GM12878 (cell line): ENCODE data around the gene KRTCAP3. TPM values are rescaled to one million over a fixed set of nuclear protein-coding genes. Genes with fewer than 3 reads are reported as not detected.

ENCODE experiments used
- ATAC-seq: fragments of 200-7000 bp; cut with Tn5 transposase; 3 replicates; pipeline ENCODE4 v1.9.1; 2020; ENCODE audit warnings: mild to moderate bottlenecking, moderate library complexity
- BruUV-seq: library from RNA; stranded (reverse); fragments of 400-500 nt; replicated peaks from 2 replicates; lab custom pipeline; 2021; lab: Mats Ljungman, UMichigan
- CTCF ChIA-PET: fragments of 300-600 bp; sonication (Branson Sonifier 250); formaldehyde crosslinking; extraction: SDS; loops from one replicate; lab custom pipeline; 2021; ENCODE audit warnings: inconsistent platforms; lab: Yijun Ruan, JAX
- POLR2A ChIA-PET: fragments of 350-600 bp; formaldehyde crosslinking; extraction: SDS; loops from one replicate; lab custom pipeline; 2021; ENCODE audit warnings: inconsistent platforms; lab: Charles Lee
- RAD21 ChIA-PET: fragments of 300-600 bp; sonication (Branson Sonifier 250); formaldehyde crosslinking; loops from one replicate; lab custom pipeline; 2023; ENCODE audit warnings: antibody characterized with exemption; ENCODE audit not compliant: unreplicated experiment; lab: Charles Lee
- SMC1A ChIA-PET: fragments of 300-600 bp; sonication (Branson Sonifier 250); formaldehyde crosslinking; loops from one replicate; lab custom pipeline; 2023; ENCODE audit not compliant: unreplicated experiment, uncharacterized antibody; lab: Charles Lee
- DNase-seq: peaks from one replicate; pipeline ENCODE4 v3.0.0-alpha.2; 2011; ENCODE audit warnings: low read depth, low spot score
- FAIRE-seq: peaks from 3 replicates; lab custom pipeline; 2011; peaks lifted over from hg19 to GRCh38; lab: Jason Lieb, UNC
- H2AFZ ChIP-seq: 2 replicates; pipeline ENCODE4 v1.6.0; 2011; ENCODE audit warnings: low read depth, low read length, control low read depth; ENCODE audit not compliant: control insufficient read depth
- H3K27ac ChIP-seq: 2 replicates; pipeline ENCODE4 v1.5.1; 2011; ENCODE audit warnings: control low read depth; ENCODE audit not compliant: control insufficient read depth, insufficient read depth
- H3K27me3 ChIP-seq, 2 experiments: replicated peaks in 1 of 2; 2 replicates each; pipeline versions ENCODE4 v1.6.0 to v1.6.1; 2011; ENCODE audit warnings: low read length in 1 of 2; ENCODE audit not compliant: control insufficient read depth in 2 of 2, insufficient read depth in 2 of 2
- H3K36me3 ChIP-seq, 2 experiments: 2 replicates each; pipeline ENCODE4 v1.5.1; 2011; ENCODE audit warnings: low read length in 1 of 2; ENCODE audit not compliant: control insufficient read depth in 2 of 2, insufficient read depth in 2 of 2
- H3K4me1 ChIP-seq: 2 replicates; pipeline ENCODE4 v1.6.1; 2011; ENCODE audit warnings: mild to moderate bottlenecking, low read length, moderate library complexity, mixed read lengths; ENCODE audit not compliant: control insufficient read depth, insufficient read depth
- H3K4me2 ChIP-seq: 2 replicates; pipeline ENCODE4 v1.6.0; 2011; ENCODE audit warnings: control low read depth; ENCODE audit not compliant: control insufficient read depth, insufficient read depth
- H3K4me3 ChIP-seq: fragments of 200-600 bp; sonication (generic); 2 replicates; pipeline ENCODE4 v1.5.1; 2016
- H3K79me2 ChIP-seq: 2 replicates; pipeline ENCODE4 v1.6.0; 2011; ENCODE audit warnings: low read length; ENCODE audit not compliant: control insufficient read depth, insufficient read depth
- H3K9ac ChIP-seq: 2 replicates; pipeline ENCODE4 v1.8.0; 2011; ENCODE audit warnings: low read length, control low read depth, mixed read lengths; ENCODE audit not compliant: control insufficient read depth, insufficient read depth
- H3K9me3 ChIP-seq: replicated peaks from 3 replicates; pipeline ENCODE4 v1.5.1; 2011; ENCODE audit warnings: mild to moderate bottlenecking, low read length; ENCODE audit not compliant: control insufficient read depth, insufficient read depth
- H4K20me1 ChIP-seq: 2 replicates; pipeline ENCODE4 v1.6.0; 2011; ENCODE audit not compliant: control insufficient read depth, insufficient read depth
- EED ChIP-seq: sonication (generic); IDR thresholded peaks from 2 replicates; pipeline ENCODE4 v1.6.1; 2016; ENCODE audit warnings: antibody characterized with exemption, low read depth
- EGR1 ChIP-seq, 2 experiments: IDR thresholded peaks; 1 replicate in 1 of 2; 2 replicates in 1 of 2; pipeline ENCODE4 v1.6.1; 2011 to 2012; ENCODE audit warnings: low read depth in 2 of 2, low read length in 2 of 2, borderline replicate concordance in 1 of 2, mild to moderate bottlenecking in 1 of 2, moderate library complexity in 1 of 2
- ESRRA ChIP-seq: IDR thresholded peaks from 2 replicates; pipeline ENCODE4 v1.6.1; 2012; ENCODE audit warnings: mild to moderate bottlenecking, low read length, improper control_type of control experiment
- KLF5 ChIP-seq: fragments of 450-650 bp; IDR thresholded peaks from 2 replicates; pipeline ENCODE4 v1.6.1; 2014; ENCODE audit warnings: mild to moderate bottlenecking; ENCODE audit not compliant: partially characterized antibody
- NFYA ChIP-seq: IDR thresholded peaks from 2 replicates; pipeline ENCODE4 v1.6.1; 2011; ENCODE audit warnings: low read depth, mild to moderate bottlenecking, low read length, improper control_type of control experiment, borderline replicate concordance
- NR2C2 ChIP-seq: IDR thresholded peaks from 2 replicates; pipeline ENCODE4 v1.6.1; 2011; ENCODE audit warnings: borderline replicate concordance, low read depth; ENCODE audit not compliant: control insufficient read depth, insufficient read length
- SREBF2 ChIP-seq: IDR thresholded peaks from 2 replicates; pipeline ENCODE4 v1.6.1; 2012; ENCODE audit warnings: mild to moderate bottlenecking, low read length
- WGBS: methylation state at CpG from one replicate; pipeline ENCODE4 v1.1.6; 2016; ENCODE audit warnings: low lambda C conversion rate; ENCODE audit not compliant: insufficient replicate concordance, insufficient coverage; ENCODE audit errors: missing lambda C conversion rate; 5-methylcytosine and 5-hydroxymethylcytosine counted together
- in situ Hi-C: fragments of 300-500 bp; cut with MboI; formaldehyde crosslinking; loops from 9 replicates; pipeline ENCODE4 v1.14.3; 2018; ENCODE audit warnings: mixed read lengths
- intact Hi-C: fragments of 100-400 bp; cut with micrococcal nuclease; formaldehyde crosslinking; loops from one replicate; pipeline ENCODE4 v1.14.2; 2022; ENCODE audit not compliant: unreplicated experiment
- polyA plus RNA-seq, 11 experiments: library from polyadenylated mRNA; depleted of rRNA in 4 of 11; unstranded in 6 of 11; stranded (reverse) in 5 of 11; fragments of >200 nt; fragmentation: Nextera tagmentation in 4 of 11; fragmentation: Illumina TruSeq in 1 of 11; extraction: Ambion mirVana in 4 of 11; extraction: Trizol in 1 of 11; gene quantifications; 1 replicate in 1 of 11; 2 replicates in 10 of 11; pipeline versions ENCODE4 v1.2.1 to v1.2.3, GENCODE V29; 2011 to 2016; ENCODE audit warnings: inconsistent platforms in 2 of 11, missing spikeins in 2 of 11, low read depth in 1 of 11
- total RNA-seq, 4 experiments: library from RNA; depleted of rRNA in 3 of 4; stranded (reverse); fragments of >200 nt in 3 of 4; fragmentation: Illumina TruSeq in 1 of 4; extraction: Trizol in 1 of 4; gene quantifications; 2 replicates each; pipeline versions ENCODE4 v1.2.1 to v1.2.3, GENCODE V29; 2013 to 2021
- TF ChIP-seq, protein P1 (sequence below): fragments of 450-650 bp; IDR thresholded peaks from 2 replicates; pipeline ENCODE4 v1.6.1; 2017; ENCODE audit warnings: mild to moderate bottlenecking, moderate library complexity
- TF ChIP-seq, protein P2 (sequence below): fragments of 450-650 bp; IDR thresholded peaks from 2 replicates; pipeline ENCODE4 v1.6.1; 2016; ENCODE audit warnings: mild to moderate bottlenecking
- TF ChIP-seq, protein P3 (sequence below): fragments of 450-650 bp; IDR thresholded peaks from 2 replicates; pipeline ENCODE4 v1.6.1; 2017; ENCODE audit warnings: low read depth, mild to moderate bottlenecking, moderate library complexity
- TF ChIP-seq, protein P4 (sequence below): fragments of 450-650 bp; IDR thresholded peaks from 2 replicates; pipeline ENCODE4 v1.6.1; 2014; ENCODE audit warnings: mild to moderate bottlenecking
- TF ChIP-seq, protein P5 (sequence below): fragments of 450-650 bp; IDR thresholded peaks from 2 replicates; pipeline ENCODE4 v1.6.1; 2017; ENCODE audit warnings: mild to moderate bottlenecking

The KRTCAP3 gene
- total and polyA plus RNA-seq, 10 of the 15 experiments (the other 5 are each of a cell fraction or from before 2014, with no cell fraction given) = 0.26 to 2.2 (median 0.82) TPM; not detected in 1

DNA sequence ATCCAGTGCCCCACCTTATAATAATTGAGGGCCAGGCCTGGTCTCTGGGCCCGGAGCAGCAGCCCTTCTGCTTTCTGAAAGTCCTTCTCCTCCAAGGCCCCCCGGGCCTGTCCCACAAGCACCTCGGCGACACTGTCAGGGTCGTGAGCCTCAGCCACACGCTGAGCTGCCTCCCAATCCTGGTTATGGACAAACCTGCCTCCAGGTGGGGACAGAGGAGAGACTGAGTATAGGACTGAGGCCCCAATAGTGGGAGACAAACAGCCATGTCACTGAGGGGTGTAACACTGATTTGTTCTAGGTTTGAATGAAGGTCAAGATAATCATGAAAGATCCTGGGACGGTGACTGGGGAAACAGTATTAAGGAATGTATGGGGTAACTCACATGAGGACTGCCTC is 11.8 kb downstream of the KRTCAP3 start:
- H3K27ac ChIP-seq = no peak overlapping the region
- no peaks in the 10 kb centered on the region for H3K36me3 ChIP-seq
- H3K27me3 ChIP-seq = no peaks in the 10 kb centered on the region
- intact Hi-C loops = no loop called here
- H3K9me3 ChIP-seq = no peaks in the 10 kb centered on the region
- no peaks in the 10 kb centered on the region for H3K4me1 ChIP-seq
- no TSS peak for BruUV-seq
- ChIA-PET SMC1A (no interaction called here), POLR2A (no interaction called here), RAD21 (no interaction called here), CTCF (no interaction called here)
- no peaks in the 10 kb centered on the region for H4K20me1 ChIP-seq
- ATAC-seq (no peak), FAIRE-seq (no peak), DNase-seq (no peak)
- H2AFZ ChIP-seq = no peak overlapping the region
- H3K4me2 ChIP-seq = no peak overlapping the region
- in situ Hi-C loops = no loop called here
- H3K4me3 ChIP-seq = no peak overlapping the region
- TF ChIP-seq NR2C2 (no peak), EED (no peak), ESRRA (no peak), EGR1 (IDR thresholded peaks at IDR 0.05; ENCODE audit: borderline replicate concordance in 1 of 2, low read depth in 2 of 2, low read length in 2 of 2) (no peak), SREBF2 (no peak), NFYA (no peak), KLF5 (no peak)
- TF ChIP-seq, protein P1, sequence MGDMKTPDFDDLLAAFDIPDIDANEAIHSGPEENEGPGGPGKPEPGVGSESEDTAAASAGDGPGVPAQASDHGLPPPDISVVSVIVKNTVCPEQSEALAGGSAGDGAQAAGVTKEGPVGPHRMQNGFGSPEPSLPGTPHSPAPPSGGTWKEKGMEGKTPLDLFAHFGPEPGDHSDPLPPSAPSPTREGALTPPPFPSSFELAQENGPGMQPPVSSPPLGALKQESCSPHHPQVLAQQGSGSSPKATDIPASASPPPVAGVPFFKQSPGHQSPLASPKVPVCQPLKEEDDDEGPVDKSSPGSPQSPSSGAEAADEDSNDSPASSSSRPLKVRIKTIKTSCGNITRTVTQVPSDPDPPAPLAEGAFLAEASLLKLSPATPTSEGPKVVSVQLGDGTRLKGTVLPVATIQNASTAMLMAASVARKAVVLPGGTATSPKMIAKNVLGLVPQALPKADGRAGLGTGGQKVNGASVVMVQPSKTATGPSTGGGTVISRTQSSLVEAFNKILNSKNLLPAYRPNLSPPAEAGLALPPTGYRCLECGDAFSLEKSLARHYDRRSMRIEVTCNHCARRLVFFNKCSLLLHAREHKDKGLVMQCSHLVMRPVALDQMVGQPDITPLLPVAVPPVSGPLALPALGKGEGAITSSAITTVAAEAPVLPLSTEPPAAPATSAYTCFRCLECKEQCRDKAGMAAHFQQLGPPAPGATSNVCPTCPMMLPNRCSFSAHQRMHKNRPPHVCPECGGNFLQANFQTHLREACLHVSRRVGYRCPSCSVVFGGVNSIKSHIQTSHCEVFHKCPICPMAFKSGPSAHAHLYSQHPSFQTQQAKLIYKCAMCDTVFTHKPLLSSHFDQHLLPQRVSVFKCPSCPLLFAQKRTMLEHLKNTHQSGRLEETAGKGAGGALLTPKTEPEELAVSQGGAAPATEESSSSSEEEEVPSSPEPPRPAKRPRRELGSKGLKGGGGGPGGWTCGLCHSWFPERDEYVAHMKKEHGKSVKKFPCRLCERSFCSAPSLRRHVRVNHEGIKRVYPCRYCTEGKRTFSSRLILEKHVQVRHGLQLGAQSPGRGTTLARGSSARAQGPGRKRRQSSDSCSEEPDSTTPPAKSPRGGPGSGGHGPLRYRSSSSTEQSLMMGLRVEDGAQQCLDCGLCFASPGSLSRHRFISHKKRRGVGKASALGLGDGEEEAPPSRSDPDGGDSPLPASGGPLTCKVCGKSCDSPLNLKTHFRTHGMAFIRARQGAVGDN = no peak
- TF ChIP-seq, protein P2, sequence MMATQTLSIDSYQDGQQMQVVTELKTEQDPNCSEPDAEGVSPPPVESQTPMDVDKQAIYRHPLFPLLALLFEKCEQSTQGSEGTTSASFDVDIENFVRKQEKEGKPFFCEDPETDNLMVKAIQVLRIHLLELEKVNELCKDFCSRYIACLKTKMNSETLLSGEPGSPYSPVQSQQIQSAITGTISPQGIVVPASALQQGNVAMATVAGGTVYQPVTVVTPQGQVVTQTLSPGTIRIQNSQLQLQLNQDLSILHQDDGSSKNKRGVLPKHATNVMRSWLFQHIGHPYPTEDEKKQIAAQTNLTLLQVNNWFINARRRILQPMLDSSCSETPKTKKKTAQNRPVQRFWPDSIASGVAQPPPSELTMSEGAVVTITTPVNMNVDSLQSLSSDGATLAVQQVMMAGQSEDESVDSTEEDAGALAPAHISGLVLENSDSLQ = no peak
- TF ChIP-seq, protein P3, sequence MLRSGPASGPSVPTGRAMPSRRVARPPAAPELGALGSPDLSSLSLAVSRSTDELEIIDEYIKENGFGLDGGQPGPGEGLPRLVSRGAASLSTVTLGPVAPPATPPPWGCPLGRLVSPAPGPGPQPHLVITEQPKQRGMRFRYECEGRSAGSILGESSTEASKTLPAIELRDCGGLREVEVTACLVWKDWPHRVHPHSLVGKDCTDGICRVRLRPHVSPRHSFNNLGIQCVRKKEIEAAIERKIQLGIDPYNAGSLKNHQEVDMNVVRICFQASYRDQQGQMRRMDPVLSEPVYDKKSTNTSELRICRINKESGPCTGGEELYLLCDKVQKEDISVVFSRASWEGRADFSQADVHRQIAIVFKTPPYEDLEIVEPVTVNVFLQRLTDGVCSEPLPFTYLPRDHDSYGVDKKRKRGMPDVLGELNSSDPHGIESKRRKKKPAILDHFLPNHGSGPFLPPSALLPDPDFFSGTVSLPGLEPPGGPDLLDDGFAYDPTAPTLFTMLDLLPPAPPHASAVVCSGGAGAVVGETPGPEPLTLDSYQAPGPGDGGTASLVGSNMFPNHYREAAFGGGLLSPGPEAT = no peak
- TF ChIP-seq, protein P4, sequence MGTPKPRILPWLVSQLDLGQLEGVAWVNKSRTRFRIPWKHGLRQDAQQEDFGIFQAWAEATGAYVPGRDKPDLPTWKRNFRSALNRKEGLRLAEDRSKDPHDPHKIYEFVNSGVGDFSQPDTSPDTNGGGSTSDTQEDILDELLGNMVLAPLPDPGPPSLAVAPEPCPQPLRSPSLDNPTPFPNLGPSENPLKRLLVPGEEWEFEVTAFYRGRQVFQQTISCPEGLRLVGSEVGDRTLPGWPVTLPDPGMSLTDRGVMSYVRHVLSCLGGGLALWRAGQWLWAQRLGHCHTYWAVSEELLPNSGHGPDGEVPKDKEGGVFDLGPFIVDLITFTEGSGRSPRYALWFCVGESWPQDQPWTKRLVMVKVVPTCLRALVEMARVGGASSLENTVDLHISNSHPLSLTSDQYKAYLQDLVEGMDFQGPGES = no peak
- TF ChIP-seq, protein P5, sequence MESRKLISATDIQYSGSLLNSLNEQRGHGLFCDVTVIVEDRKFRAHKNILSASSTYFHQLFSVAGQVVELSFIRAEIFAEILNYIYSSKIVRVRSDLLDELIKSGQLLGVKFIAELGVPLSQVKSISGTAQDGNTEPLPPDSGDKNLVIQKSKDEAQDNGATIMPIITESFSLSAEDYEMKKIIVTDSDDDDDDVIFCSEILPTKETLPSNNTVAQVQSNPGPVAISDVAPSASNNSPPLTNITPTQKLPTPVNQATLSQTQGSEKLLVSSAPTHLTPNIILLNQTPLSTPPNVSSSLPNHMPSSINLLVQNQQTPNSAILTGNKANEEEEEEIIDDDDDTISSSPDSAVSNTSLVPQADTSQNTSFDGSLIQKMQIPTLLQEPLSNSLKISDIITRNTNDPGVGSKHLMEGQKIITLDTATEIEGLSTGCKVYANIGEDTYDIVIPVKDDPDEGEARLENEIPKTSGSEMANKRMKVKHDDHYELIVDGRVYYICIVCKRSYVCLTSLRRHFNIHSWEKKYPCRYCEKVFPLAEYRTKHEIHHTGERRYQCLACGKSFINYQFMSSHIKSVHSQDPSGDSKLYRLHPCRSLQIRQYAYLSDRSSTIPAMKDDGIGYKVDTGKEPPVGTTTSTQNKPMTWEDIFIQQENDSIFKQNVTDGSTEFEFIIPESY = no peak
- no peaks in the 10 kb centered on the region for H3K79me2 ChIP-seq
- H3K9ac ChIP-seq = no peak overlapping the region
- 95% methylated on average over 7 of the region's 7 CpGs for WGBS
